Caco-2 (cell line): ENCODE measurements around the gene THAP4. TPM values are rescaled to one million over a fixed set of nuclear protein-coding genes. Genes with fewer than 3 reads are reported as not detected.

Source experiments
- BruUV-seq: library from RNA; stranded (reverse); fragments of 400-500 nt; replicated peaks from 2 replicates; lab custom pipeline; 2021; lab: Mats Ljungman, UMichigan
- CTCF ChIA-PET: fragments of 300-600 bp; sonication (Branson Sonifier 250); formaldehyde crosslinking; loops from one replicate; lab custom pipeline; 2022; ENCODE audit warnings: antibody characterized with exemption; lab: Charles Lee
- POLR2A ChIA-PET: fragments of 300-600 bp; sonication (Branson Sonifier 250); formaldehyde crosslinking; loops from one replicate; lab custom pipeline; 2022; ENCODE audit warnings: antibody characterized with exemption; lab: Charles Lee
- DNase-seq, 2 experiments: peaks; one replicate each; pipeline versions ENCODE4 v3.0.0 to v3.0.0-alpha.2; 2020 to 2022
- H3K27me3 ChIP-seq: replicated peaks from 2 replicates; pipeline ENCODE4 v1.6.0; 2011; ENCODE audit warnings: low read length; ENCODE audit not compliant: control insufficient read depth, insufficient read depth
- H3K36me3 ChIP-seq: 2 replicates; pipeline ENCODE4 v1.5.1; 2011; ENCODE audit warnings: low read length; ENCODE audit not compliant: control insufficient read depth, insufficient read depth
- H3K4me1 ChIP-seq: fragments of 250-450 bp; sonication (Bioruptor Pico); 2 replicates; pipeline ENCODE4 v1.5.1; 2020; ENCODE audit warnings: mild to moderate bottlenecking
- H3K4me3 ChIP-seq: 2 replicates; pipeline ENCODE4 v1.5.1; 2011; ENCODE audit warnings: low read depth, mild to moderate bottlenecking, control low read depth, low read length
- H3K9me3 ChIP-seq: fragments of 250-450 bp; sonication (Bioruptor Pico); 2 replicates; pipeline ENCODE4 v1.5.1; 2020; ENCODE audit warnings: mild to moderate bottlenecking, moderate library complexity
- H3K27ac Mint-ChIP-seq: one replicate; pipeline ENCODE4 v1.8.0; 2022; ENCODE audit warnings: mixed read lengths; ENCODE audit not compliant: unreplicated experiment
- H3K27me3 Mint-ChIP-seq: one replicate; pipeline ENCODE4 v1.8.0; 2022; ENCODE audit warnings: mixed read lengths; ENCODE audit not compliant: insufficient read depth, unreplicated experiment
- H3K36me3 Mint-ChIP-seq: one replicate; pipeline ENCODE4 v1.8.0; 2022; ENCODE audit warnings: mild to moderate bottlenecking, mixed read lengths; ENCODE audit not compliant: insufficient read depth, unreplicated experiment
- H3K4me1 Mint-ChIP-seq: one replicate; pipeline ENCODE4 v1.8.0; 2022; ENCODE audit warnings: low read depth, mixed read lengths; ENCODE audit not compliant: unreplicated experiment
- H3K4me3 Mint-ChIP-seq: one replicate; pipeline ENCODE4 v1.8.0; 2022; ENCODE audit warnings: mild to moderate bottlenecking, moderate library complexity, mixed read lengths; ENCODE audit not compliant: unreplicated experiment
- H3K9me3 Mint-ChIP-seq: one replicate; pipeline ENCODE4 v1.8.0; 2022; ENCODE audit warnings: mixed read lengths; ENCODE audit not compliant: unreplicated experiment
- CTCF ChIP-seq, 2 experiments: fragments of 200-600 bp in 1 of 2; IDR thresholded peaks; 1 replicate in 1 of 2; 2 replicates in 1 of 2; pipeline versions ENCODE4 v1.5.1 to v1.8.0; 2011 to 2022; ENCODE audit warnings: antibody characterized with exemption in 1 of 2, control low read depth in 1 of 2, inconsistent platforms in 1 of 2, low read depth in 1 of 2, low read length in 1 of 2, mild to moderate bottlenecking in 1 of 2, moderate library complexity in 1 of 2; ENCODE audit not compliant: insufficient read depth in 1 of 2, severe bottlenecking in 1 of 2, unreplicated experiment in 1 of 2
- intact Hi-C: fragments of 100-400 bp; cut with micrococcal nuclease; formaldehyde crosslinking; loops from one replicate; pipeline ENCODE4 v1.10.0; 2022; ENCODE audit not compliant: unreplicated experiment
- total RNA-seq: library from RNA; stranded (reverse); gene quantifications from 2 replicates; pipeline ENCODE4 v1.2.3, GENCODE V29; 2022

Gene THAP4
- total RNA-seq, 1 experiment from 2014 or later: 37.2 TPM

DNA sequence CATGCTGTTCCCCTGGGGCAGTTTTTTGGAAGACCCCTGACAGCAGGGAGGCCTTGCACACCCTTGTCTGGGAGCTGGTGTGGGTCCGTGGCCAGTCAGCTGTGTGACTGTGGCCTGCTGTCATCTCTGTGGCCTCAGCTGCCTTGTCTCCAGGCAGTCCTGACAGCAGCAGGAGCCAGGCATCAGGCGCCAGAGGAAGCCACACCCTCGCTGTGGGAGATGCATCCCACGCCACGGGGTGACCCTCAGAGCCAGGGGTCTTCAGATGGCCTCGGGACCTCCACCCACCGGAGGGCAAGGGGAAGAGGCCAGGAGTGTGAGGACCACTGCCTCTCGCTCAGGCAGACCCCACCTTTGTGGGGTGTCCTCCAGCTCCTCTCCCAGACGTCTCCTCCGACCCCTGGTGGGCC is 73.4 kb downstream of the THAP4 start:
- CTCF ChIA-PET: no interaction called here
- no peak overlapping the region for H3K4me3 Mint-ChIP-seq

DNA sequence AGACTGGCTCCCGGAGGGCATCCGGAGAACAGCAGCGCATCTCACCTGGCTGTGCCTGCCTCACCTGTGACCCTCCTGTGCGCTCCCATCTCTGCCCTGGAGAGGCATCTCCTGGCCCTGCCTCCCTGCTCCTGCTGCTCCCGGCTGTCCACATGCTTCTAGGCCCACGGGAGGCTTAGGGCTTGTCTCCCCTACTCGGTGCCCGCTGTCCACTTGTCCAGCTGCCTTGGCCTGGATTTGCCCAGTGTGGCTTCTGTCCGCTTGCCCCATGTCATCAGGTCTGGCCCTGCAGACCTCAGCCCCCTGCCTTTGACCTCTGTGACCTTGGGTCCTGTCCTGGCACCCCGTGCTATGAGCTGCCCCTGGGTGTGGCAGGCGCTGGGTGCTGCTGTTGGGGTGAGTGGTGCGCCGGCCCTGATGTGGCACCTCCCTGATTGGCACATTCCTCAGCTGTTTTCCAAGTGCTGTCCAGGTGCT is 73.9 kb downstream of the THAP4 start:
- DNase-seq: no peak
- Histone ChIP-seq H3K36me3 (no peaks in the 10 kb centered on the region), H3K27me3 (no peaks in the 10 kb centered on the region), H3K9me3 (no peaks in the 10 kb centered on the region), H3K4me3 (no peak overlapping the region), H3K4me1 (no peaks in the 10 kb centered on the region)
- intact Hi-C loops: no loop called here
- no peak overlapping the region for H3K4me3 Mint-ChIP-seq
- H3K36me3 Mint-ChIP-seq: no peaks in the 10 kb centered on the region
- no peak overlapping the region for H3K27ac Mint-ChIP-seq
- H3K4me1 Mint-ChIP-seq: no peaks in the 10 kb centered on the region
- H3K27me3 Mint-ChIP-seq: no peaks in the 10 kb centered on the region
- CTCF ChIA-PET: no interaction called here
- BruUV-seq: no TSS peak
- no peak for TF ChIP-seq CTCF (IDR thresholded peaks at IDR 0.05; ENCODE audit: insufficient read depth in 1 of 2, low read depth in 1 of 2, low read length in 1 of 2, severe bottlenecking in 1 of 2, unreplicated experiment in 1 of 2)
- no peaks in the 10 kb centered on the region for H3K9me3 Mint-ChIP-seq
- POLR2A ChIA-PET: interaction anchor here (0.9 kb wide), 1 partner anchor 260 kb away, joined by 4 read pairs; no protein-coding TSS in a partner anchor

More for the DNA sequence above, 73.4 kb downstream of the THAP4 start:
- H3K27me3 Mint-ChIP-seq: no peaks in the 10 kb centered on the region
- intact Hi-C loops: no loop called here
- H3K9me3 Mint-ChIP-seq: no peaks in the 10 kb centered on the region
- no peak for DNase-seq
- Histone ChIP-seq H3K36me3 (no peaks in the 10 kb centered on the region), H3K9me3 (no peaks in the 10 kb centered on the region), H3K27me3 (no peaks in the 10 kb centered on the region), H3K4me3 (no peak overlapping the region), H3K4me1 (no peaks in the 10 kb centered on the region)
- H3K36me3 Mint-ChIP-seq: no peaks in the 10 kb centered on the region
- H3K27ac Mint-ChIP-seq: no peak overlapping the region
- no peaks in the 10 kb centered on the region for H3K4me1 Mint-ChIP-seq
- POLR2A ChIA-PET: interaction anchor here (0.9 kb wide), 1 partner anchor 260 kb away, joined by 4 read pairs; no protein-coding TSS in a partner anchor
- TF ChIP-seq CTCF (IDR thresholded peaks at IDR 0.05; ENCODE audit: insufficient read depth in 1 of 2, low read depth in 1 of 2, low read length in 1 of 2, severe bottlenecking in 1 of 2, unreplicated experiment in 1 of 2): no peak
- BruUV-seq: no TSS peak

- CTCF ChIA-PET: no interaction called here
- Mint-ChIP-seq H3K27ac (no peak overlapping the region), H3K4me1 (no peaks in the 10 kb centered on the region), H3K27me3 (no peaks in the 10 kb centered on the region), H3K36me3 (no peaks in the 10 kb centered on the region), H3K4me3 (no peak overlapping the region), H3K9me3 (no peaks in the 10 kb centered on the region)
- no peak for DNase-seq
- no TSS peak for BruUV-seq
- no peaks in the 10 kb centered on the region for H3K36me3 ChIP-seq
- H3K4me1 ChIP-seq: no peaks in the 10 kb centered on the region
- no peaks in the 10 kb centered on the region for H3K9me3 ChIP-seq
- H3K27me3 ChIP-seq: no peaks in the 10 kb centered on the region
- POLR2A ChIA-PET: no interaction called here
- no peak overlapping the region for H3K4me3 ChIP-seq
- intact Hi-C loops: no loop called here
- no peak for TF ChIP-seq CTCF (IDR thresholded peaks at IDR 0.05; ENCODE audit: insufficient read depth in 1 of 2, low read depth in 1 of 2, low read length in 1 of 2, severe bottlenecking in 1 of 2, unreplicated experiment in 1 of 2)
These were observed 74.6 kb downstream of the THAP4 start for GRCh38 chr2:241562269-241562891.
